Ovary (tissue), 9 donors: ENCODE data around the gene ADNP2. TPM values are rescaled to one million over a fixed set of nuclear protein-coding genes. Genes with fewer than 3 reads are reported as not detected.

ENCODE experiments used
- DNase-seq, 5 donors: peaks; one replicate each; pipeline ENCODE4 v3.0.0-alpha.2; 2019 to 2020
- H3K27ac ChIP-seq, 2 donors: fragments of 200-600 bp; one replicate each; pipeline versions ENCODE4 v1.5.1 to v1.8.0; 2019 to 2022
- H3K27me3 ChIP-seq: fragments of 200-600 bp; one replicate; pipeline ENCODE4 v1.8.0; 2022
- H3K36me3 ChIP-seq: fragments of 200-600 bp; sonication (generic); one replicate; pipeline ENCODE4 v1.5.1; 2019
- H3K4me1 ChIP-seq: one replicate; pipeline ENCODE4 v1.8.1; 2013; ENCODE audit warnings: mild to moderate bottlenecking, moderate library complexity; ENCODE audit not compliant: insufficient read depth
- H3K4me3 ChIP-seq: fragments of 200-600 bp; sonication (generic); one replicate; pipeline ENCODE4 v1.5.1; 2017
- H3K9me3 ChIP-seq, 2 donors: fragments of 200-600 bp in 1 of 2; sonication (generic) in 1 of 2; one replicate each; pipeline versions ENCODE4 v1.5.1 to v1.8.1; 2013 to 2019; ENCODE audit warnings: mild to moderate bottlenecking in 1 of 2, moderate library complexity in 1 of 2
- CTCF ChIP-seq, 3 donors: fragments of 450-650 bp in 2 of 3; fragments of 200-600 bp in 1 of 3; IDR thresholded peaks; one replicate each; pipeline versions ENCODE4 v1.5.1 to v1.8.0; 2016 to 2022; ENCODE audit warnings: antibody characterized with exemption in 3 of 3, mild to moderate bottlenecking in 1 of 3
- EP300 ChIP-seq: sonication (generic); formaldehyde crosslinking; IDR thresholded peaks from one replicate; pipeline ENCODE4 v1.6.1; 2017; ENCODE audit warnings: antibody characterized with exemption
- POLR2A ChIP-seq: fragments of 450-650 bp; IDR thresholded peaks from one replicate; pipeline ENCODE4 v1.6.1; 2017; ENCODE audit warnings: antibody characterized with exemption, mild to moderate bottlenecking, moderate library complexity
- WGBS, 3 donors: extraction: QIAGEN DNeasy Blood & Tissue Kit in 1 of 3; methylation state at CpG; one replicate each; pipeline versions ENCODE4 v1.1.5 to v1.1.7; 2013 to 2017; 5-methylcytosine and 5-hydroxymethylcytosine counted together
- intact Hi-C, 4 donors: fragments of 100-400 bp; cut with DNase I; formaldehyde crosslinking; loops; one replicate each; pipeline versions ENCODE4 v1.11.0 to v1.15.1; 2022 to 2023
- polyA plus RNA-seq, 2 donors: library from polyadenylated mRNA; stranded (reverse); fragments of 200-250 nt in 1 of 2; fragments of 350-450 nt in 1 of 2; fragmentation: Illumina TruSeq in 1 of 2; extraction: RNeasy Lipid Tissue Mini Kit (QIAGEN cat#74804) in 1 of 2; gene quantifications; one replicate each; pipeline ENCODE4 v1.2.3, GENCODE V29; 2013 to 2014
- total RNA-seq, 7 donors: library from RNA; depleted of rRNA in 2 of 7; stranded (reverse); fragments of >200 nt in 2 of 7; fragmentation: NEBNext Ultra II Directional in 3 of 7; extraction: Animal tissue kit (Norgen Biotek cat#: 25700) in 3 of 7; gene quantifications; one replicate each; pipeline versions ENCODE4 v1.1.0 to v1.2.4, GENCODE V29; 2016 to 2023
- donor health status: DM: no; HTN: no; CAD: no; lungs with moderate emphysema.
- donor health status: DM: no; HTN: no; CAD: no.
- donor health status: Bipolar disorder and iron deficiency.
- donor health status: DM: yes; HTN: yes; CAD: no.
- donor health status: DM: no; HTN: no; CAD: no.
- donor health status: DM: yes; HTN: yes; CAD: no.

The ADNP2 gene
- total and polyA plus RNA-seq, 9 donors = 6.7 to 24.6 (median 16.7) TPM

- intact Hi-C loops = no loop called here
- 92 to 95% (median 94%) methylated on average over 31 to 33 of the region's 33 CpGs for WGBS, 3 donors
- peak overlapping the region in 1 of 2 donors; percentile 56 for H3K27ac ChIP-seq
- TF ChIP-seq POLR2A (no peak), CTCF (IDR thresholded peaks at IDR 0.05) (no peak), EP300 (no peak)
- H3K4me3 ChIP-seq = no peak overlapping the region
- H3K27me3 ChIP-seq = no peaks in the 10 kb centered on the region
- peaks cover 18% of the 10 kb centered on the region for H3K4me1 ChIP-seq
- DNase-seq = no peak
- H3K9me3 ChIP-seq = no peaks in the 10 kb centered on the region
- no peaks in the 10 kb centered on the region for H3K36me3 ChIP-seq
Observed at GRCh38 chr18:80180778-80181564, 71.9 kb downstream of the ADNP2 start.

GRCh38 chr18:80181642-80182461 is 72.8 kb downstream of the ADNP2 start:
- peak overlapping the region in 1 of 2 donors; percentile 56 for H3K27ac ChIP-seq
- peaks cover 16% of the 10 kb centered on the region for H3K4me1 ChIP-seq
- H3K36me3 ChIP-seq = no peaks in the 10 kb centered on the region
- H3K9me3 ChIP-seq = no peaks in the 10 kb centered on the region
- no peaks in the 10 kb centered on the region for H3K27me3 ChIP-seq
- intact Hi-C loops = no loop called here
- H3K4me3 ChIP-seq = no peak overlapping the region
- peak; percentile 45 to 65 (median 51) for DNase-seq
- 40 to 54% (median 49%) methylated on average over 12 of the region's 12 CpGs for WGBS, 3 donors
- TF ChIP-seq CTCF (IDR thresholded peaks at IDR 0.05) = no peak
- TF ChIP-seq EP300 = no peak
- TF ChIP-seq POLR2A = no peak

GRCh38 chr18:80182855-80183254 is 73.8 kb downstream of the ADNP2 start:
- intact Hi-C loops = no loop called here
- Histone ChIP-seq H3K36me3 (no peaks in the 10 kb centered on the region), H3K9me3 (no peaks in the 10 kb centered on the region), H3K4me1 (peaks cover 16% of the 10 kb centered on the region), H3K4me3 (no peak overlapping the region), H3K27me3 (no peaks in the 10 kb centered on the region), H3K27ac (peak overlapping the region in 1 of 2 donors; percentile 16)
- TF ChIP-seq CTCF (IDR thresholded peaks at IDR 0.05) = no peak
- TF ChIP-seq POLR2A = no peak
- TF ChIP-seq EP300 = no peak
- 74 to 80% (median 78%) methylated on average over 9 of the region's 9 CpGs for WGBS, 3 donors
- DNase-seq = peak in 1 of 5 donors; percentile 26

- no peak overlapping the region for H3K4me3 ChIP-seq
- 51 to 70% (median 53%) methylated on average over 13 of the region's 13 CpGs for WGBS, 3 donors
Observed at GRCh38 chr18:80183273-80184050, 74.4 kb downstream of the ADNP2 start.

More at GRCh38 chr18:80183273-80184050, 74.4 kb downstream of the ADNP2 start:
- Histone ChIP-seq H3K36me3 (no peaks in the 10 kb centered on the region), H3K9me3 (no peaks in the 10 kb centered on the region), H3K4me1 (peaks cover 18% of the 10 kb centered on the region), H3K27me3 (no peaks in the 10 kb centered on the region), H3K27ac (peak overlapping the region in 1 of 2 donors; percentile 16)
- peak in 1 of 5 donors; percentile 38 for DNase-seq
- intact Hi-C loops = no loop called here
- TF ChIP-seq CTCF (IDR thresholded peaks at IDR 0.05) (no peak), EP300 (no peak), POLR2A (no peak)
